GM12891 (cell line): ENCODE measurements around the gene TTC9.
A peak's percentile ranks its signal among the peaks of the same experiment; 100 is the strongest.

Experiments
- DNase-seq: peaks from one replicate; pipeline ENCODE4 v3.0.0; 2011; ENCODE audit warnings: low spot score; ENCODE audit not compliant: insufficient read length
- FAIRE-seq: peaks from 2 replicates; lab custom pipeline; 2011; peaks lifted over from hg19 to GRCh38; lab: Jason Lieb, UNC
- PAX5 ChIP-seq: IDR thresholded peaks from 2 replicates; pipeline ENCODE4 v1.6.1; 2011; ENCODE audit warnings: low read length, moderate library complexity, mild to moderate bottlenecking; ENCODE audit not compliant: insufficient read depth, severe bottlenecking
- POLR2A ChIP-seq: IDR thresholded peaks from 2 replicates; pipeline ENCODE4 v1.6.1; 2011; ENCODE audit warnings: low read depth, low read length, control low read depth
- POLR2AphosphoS5 ChIP-seq: IDR thresholded peaks from 2 replicates; pipeline ENCODE4 v1.6.1; 2011; ENCODE audit warnings: low read depth, low read length, control low read depth
- POU2F2 ChIP-seq: IDR thresholded peaks from 2 replicates; pipeline ENCODE4 v1.6.1; 2011; ENCODE audit warnings: low read depth, mild to moderate bottlenecking, control low read depth, low read length, moderate library complexity
- SPI1 ChIP-seq: IDR thresholded peaks from 2 replicates; pipeline ENCODE4 v1.6.1; 2011; ENCODE audit warnings: low read depth, low read length, control low read depth
- TAF1 ChIP-seq: IDR thresholded peaks from 2 replicates; pipeline ENCODE4 v1.6.1; 2011; ENCODE audit warnings: low read depth, low read length, control low read depth

TTC9 gene

GRCh38 chr14:70658899-70659298 lies 17.2 kb downstream of the TTC9 start:
- no peak for DNase-seq
- peak; percentile 88 for TF ChIP-seq SPI1
- TF ChIP-seq POU2F2: no peak
- TF ChIP-seq TAF1: no peak
- no peak for TF ChIP-seq PAX5
- TF ChIP-seq POLR2AphosphoS5: no peak
- peak; percentile 82 for FAIRE-seq

- no peak for TF ChIP-seq POLR2AphosphoS5
- TF ChIP-seq POLR2A: no peak
- no peak for TF ChIP-seq PAX5
- TF ChIP-seq SPI1: no peak
- no peak for TF ChIP-seq TAF1
- no peak for TF ChIP-seq POU2F2
- no peak for DNase-seq
- peak; percentile 88 for FAIRE-seq
Observed at GRCh38 chr14:70660967-70661893, 19.5 kb downstream of the TTC9 start.

- DNase-seq (no peak), FAIRE-seq (peak; percentile 50)
- TF ChIP-seq POU2F2: no peak
- no peak for TF ChIP-seq POLR2AphosphoS5
- TF ChIP-seq PAX5: no peak
- TF ChIP-seq SPI1: no peak
- no peak for TF ChIP-seq TAF1
- TF ChIP-seq POLR2A: no peak
Observed at GRCh38 chr14:70662080-70662479, 20.4 kb downstream of the TTC9 start.

- DNase-seq (no peak), FAIRE-seq (no peak)
- TF ChIP-seq POLR2A (no peak), TAF1 (no peak), POLR2AphosphoS5 (no peak), POU2F2 (no peak), PAX5 (no peak), SPI1 (no peak)
Observed at GRCh38 chr14:70662816-70663215, 21.1 kb downstream of the TTC9 start.

GRCh38 chr14:70663707-70664179 lies 22.0 kb downstream of the TTC9 start:
- no peak for TF ChIP-seq POLR2A
- TF ChIP-seq POU2F2: no peak
- TF ChIP-seq PAX5: no peak
- TF ChIP-seq SPI1: no peak
- TF ChIP-seq TAF1: no peak
- no peak for TF ChIP-seq POLR2AphosphoS5
- FAIRE-seq: peak; percentile 68
- no peak for DNase-seq

- no peak for DNase-seq
- no peak for FAIRE-seq
- TF ChIP-seq TAF1 (no peak), SPI1 (no peak), PAX5 (no peak), POU2F2 (no peak), POLR2AphosphoS5 (no peak), POLR2A (no peak)
Observed at GRCh38 chr14:70664698-70665447, 23.2 kb downstream of the TTC9 start.

GRCh38 chr14:70665448-70666360 lies 24.0 kb downstream of the TTC9 start:
- FAIRE-seq (peak; percentile 94), DNase-seq (peak; percentile 27)
- TF ChIP-seq SPI1 (peak; percentile 95), PAX5 (no peak), POLR2A (no peak; the same call in 1 of the 2 replicates), POLR2AphosphoS5 (no peak; the same call in 1 of the 2 replicates), POU2F2 (peak; percentile 24; the same call in 1 of the 2 replicates), TAF1 (no peak)

- no peak for FAIRE-seq
Observed at GRCh38 chr14:70666361-70666686, 24.6 kb downstream of the TTC9 start.

GRCh38 chr14:70670992-70671651 lies 29.4 kb downstream of the TTC9 start:
- TF ChIP-seq POLR2AphosphoS5 (no peak), PAX5 (no peak), SPI1 (no peak), POLR2A (no peak), TAF1 (no peak), POU2F2 (no peak)
- no peak for FAIRE-seq
- no peak for DNase-seq

More at GRCh38 chr14:70666361-70666686, 24.6 kb downstream of the TTC9 start:
- TF ChIP-seq TAF1 (no peak), POLR2A (no peak; the same call in 1 of the 2 replicates)
- DNase-seq: no peak
